Measurements from ENCODE around the gene CNTRL.

- TF ChIP-seq RAD21 (IDR thresholded peaks at IDR 0.05; ENCODE audit: low read length) (no peak), TEAD4 (IDR thresholded peaks at IDR 0.05; ENCODE audit: borderline replicate concordance, insufficient read depth) (no peak), CTCF (IDR thresholded peaks at IDR 0.05) (no peak), POLR2AphosphoS5 (IDR thresholded peaks at IDR 0.05; ENCODE audit: low read depth, low read length) (no peak), NRF1 (IDR thresholded peaks at IDR 0.05; ENCODE audit: low read depth, low read length) (no peak), TAF1 (IDR thresholded peaks at IDR 0.05; ENCODE audit: borderline replicate concordance, low read depth, low read length) (no peak), REST (IDR thresholded peaks at IDR 0.05; ENCODE audit: low read depth, low read length) (no peak), CHD2 (IDR thresholded peaks at IDR 0.05; ENCODE audit: low read length, partially characterized antibody) (no peak)
Observed at GRCh38 chr9:121140162-121140561, 65.4 kb downstream of the CNTRL start.
